GM19397 (cell line): Measurements from ENCODE around the gene TPD52L1.

Experiments used
- ATAC-seq: cut with Tn5 transposase; IDR thresholded peaks from one replicate; pipeline ENCODE4 v1.9.1; 2021; ENCODE audit warnings: mild to moderate bottlenecking, moderate library complexity; ENCODE audit not compliant: unreplicated experiment

TPD52L1 gene

GRCh38 chr6:125207956-125208355 is 54.4 kb downstream of the TPD52L1 start:
- no peak for ATAC-seq

- no peak for ATAC-seq
Measured at GRCh38 chr6:125208625-125209249, 55.2 kb downstream of the TPD52L1 start.

GRCh38 chr6:125210667-125211066 is 57.1 kb downstream of the TPD52L1 start:
- ATAC-seq, result no peak

DNA sequence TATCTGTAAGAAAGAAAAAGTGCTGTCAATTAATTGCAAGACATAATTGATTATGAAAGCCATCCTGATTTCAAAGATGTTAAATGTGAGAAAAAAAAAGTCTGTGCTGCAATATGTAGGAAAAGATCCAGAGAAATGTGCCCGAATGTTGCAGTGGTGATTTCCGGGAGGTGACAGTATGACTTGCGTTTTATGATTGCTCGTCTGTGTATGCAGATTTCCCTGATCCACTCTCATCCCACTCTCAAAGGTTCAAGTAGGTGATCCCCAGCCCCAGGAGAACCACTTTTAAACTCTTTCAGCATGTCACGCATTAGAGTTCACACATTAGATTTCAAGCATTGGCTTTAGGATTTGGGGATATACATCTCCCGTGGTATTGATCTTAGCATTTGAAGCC is 57.8 kb downstream of the TPD52L1 start:
- ATAC-seq, result no peak

GRCh38 chr6:125212377-125212776 is 58.8 kb downstream of the TPD52L1 start:
- ATAC-seq, result no peak

DNA sequence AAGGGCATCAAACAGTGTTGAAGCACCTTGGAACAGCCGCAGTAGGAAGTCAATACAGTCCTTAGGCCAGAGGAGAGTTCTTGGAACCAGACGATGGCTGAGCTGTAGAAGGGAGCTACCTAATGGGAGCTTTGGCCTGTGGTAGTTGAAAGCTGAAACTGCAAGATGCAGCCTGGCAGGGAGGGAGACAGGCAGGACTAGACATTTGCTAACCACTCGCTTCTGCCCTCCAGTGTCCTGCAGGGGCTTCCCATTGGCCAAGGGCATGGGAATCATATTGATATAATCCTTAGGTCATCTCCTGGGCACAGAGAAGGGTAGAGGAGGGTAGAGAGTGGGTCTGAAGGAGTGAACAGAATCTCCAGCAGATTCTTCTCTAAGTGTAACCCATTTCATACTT is 60.4 kb downstream of the TPD52L1 start:
- no peak for ATAC-seq

- ATAC-seq, result no peak
Measured at GRCh38 chr6:125215252-125215819, 61.8 kb downstream of the TPD52L1 start.

GRCh38 chr6:125216015-125216414 is 62.4 kb downstream of the TPD52L1 start:
- ATAC-seq, result no peak

GRCh38 chr6:125217369-125217768 is 63.8 kb downstream of the TPD52L1 start:
- ATAC-seq, result no peak

DNA sequence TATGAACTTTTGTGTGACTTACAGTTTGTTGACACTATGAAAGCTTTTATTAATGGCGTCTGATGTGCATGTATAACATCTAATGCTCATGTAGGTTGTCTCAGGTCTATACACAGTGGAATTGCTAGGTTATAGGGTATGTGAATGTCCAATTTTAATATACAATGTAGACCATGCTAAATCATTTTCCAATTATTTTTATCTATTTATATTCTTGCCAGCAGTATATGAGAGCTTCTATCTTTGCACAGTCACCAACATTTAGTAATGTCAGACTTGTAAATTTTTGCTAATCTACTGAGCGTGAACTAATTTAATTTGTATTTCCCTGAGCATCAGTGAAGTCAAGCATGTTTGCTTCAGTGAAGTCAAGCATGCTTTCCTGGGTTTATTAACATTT is 64.4 kb downstream of the TPD52L1 start:
- ATAC-seq, result no peak

- ATAC-seq, result no peak
Measured at GRCh38 chr6:125219361-125219895, 65.9 kb downstream of the TPD52L1 start.

DNA sequence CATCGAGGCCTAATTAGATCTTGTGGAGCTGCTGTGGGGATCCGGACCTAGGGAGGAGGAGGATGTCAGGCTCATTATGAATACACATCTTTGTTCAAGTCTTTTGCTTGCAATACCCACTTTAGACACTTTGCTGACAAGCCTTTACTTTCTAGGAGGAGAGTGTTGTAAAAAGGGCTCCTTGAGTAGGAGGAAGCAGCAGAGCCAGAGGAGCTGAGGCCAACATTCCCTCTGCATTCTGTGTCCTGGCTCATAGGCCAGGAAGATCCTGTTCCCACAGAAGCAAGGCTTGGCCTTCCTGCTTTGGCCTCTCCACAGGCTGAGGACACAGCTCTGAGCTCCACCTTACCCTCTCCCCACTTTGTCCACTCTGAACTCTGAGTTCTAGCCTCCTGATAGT is 67.1 kb downstream of the TPD52L1 start:
- no peak for ATAC-seq

GRCh38 chr6:125222531-125223455 is 69.2 kb downstream of the TPD52L1 start:
- ATAC-seq, result no peak

GRCh38 chr6:125224231-125224861 is 70.8 kb downstream of the TPD52L1 start:
- no peak for ATAC-seq

DNA sequence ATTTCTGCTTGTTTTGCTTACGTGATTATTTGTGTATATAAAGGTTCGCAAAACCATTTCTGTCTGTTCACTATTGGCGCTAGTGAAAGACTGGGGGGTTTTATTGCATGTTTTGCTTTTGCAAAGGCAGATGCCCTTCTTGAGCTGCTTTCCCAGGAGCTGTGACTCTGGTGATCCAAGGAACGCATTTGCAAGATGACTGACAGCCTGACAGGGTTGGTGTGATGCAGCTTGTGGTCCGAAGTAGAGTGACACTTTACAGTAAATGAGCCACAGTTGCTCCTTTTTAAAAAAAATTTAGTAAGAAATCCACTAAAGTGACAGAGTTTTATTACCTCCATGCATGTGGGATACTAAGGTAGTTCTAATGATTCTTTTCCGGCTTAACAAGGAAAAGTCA is 73.7 kb downstream of the TPD52L1 start:
- ATAC-seq, result no peak

GRCh38 chr6:125228981-125229479 is 75.5 kb downstream of the TPD52L1 start:
- no peak for ATAC-seq

GRCh38 chr6:125230674-125231073 is 77.1 kb downstream of the TPD52L1 start:
- ATAC-seq, result no peak

DNA sequence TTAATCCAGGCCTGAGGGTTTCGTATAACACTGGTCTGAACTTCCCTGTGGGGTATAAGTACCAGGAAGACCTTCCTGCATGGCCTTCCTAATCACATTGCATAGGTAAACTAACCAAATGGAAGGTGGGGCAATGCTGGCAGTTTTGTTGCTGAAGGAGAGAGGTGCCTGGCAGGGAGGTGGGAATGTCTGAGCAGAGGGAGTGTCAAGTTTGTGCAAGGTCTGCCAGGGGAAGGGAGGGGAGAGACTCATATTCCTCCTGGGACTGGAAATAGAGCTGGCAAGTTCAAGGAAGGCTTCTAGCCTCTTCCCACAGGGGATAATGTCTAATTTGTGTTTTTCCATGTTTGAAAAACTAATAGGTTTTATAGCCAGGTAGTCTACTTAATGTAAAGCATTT is 77.6 kb downstream of the TPD52L1 start:
- no peak for ATAC-seq

DNA sequence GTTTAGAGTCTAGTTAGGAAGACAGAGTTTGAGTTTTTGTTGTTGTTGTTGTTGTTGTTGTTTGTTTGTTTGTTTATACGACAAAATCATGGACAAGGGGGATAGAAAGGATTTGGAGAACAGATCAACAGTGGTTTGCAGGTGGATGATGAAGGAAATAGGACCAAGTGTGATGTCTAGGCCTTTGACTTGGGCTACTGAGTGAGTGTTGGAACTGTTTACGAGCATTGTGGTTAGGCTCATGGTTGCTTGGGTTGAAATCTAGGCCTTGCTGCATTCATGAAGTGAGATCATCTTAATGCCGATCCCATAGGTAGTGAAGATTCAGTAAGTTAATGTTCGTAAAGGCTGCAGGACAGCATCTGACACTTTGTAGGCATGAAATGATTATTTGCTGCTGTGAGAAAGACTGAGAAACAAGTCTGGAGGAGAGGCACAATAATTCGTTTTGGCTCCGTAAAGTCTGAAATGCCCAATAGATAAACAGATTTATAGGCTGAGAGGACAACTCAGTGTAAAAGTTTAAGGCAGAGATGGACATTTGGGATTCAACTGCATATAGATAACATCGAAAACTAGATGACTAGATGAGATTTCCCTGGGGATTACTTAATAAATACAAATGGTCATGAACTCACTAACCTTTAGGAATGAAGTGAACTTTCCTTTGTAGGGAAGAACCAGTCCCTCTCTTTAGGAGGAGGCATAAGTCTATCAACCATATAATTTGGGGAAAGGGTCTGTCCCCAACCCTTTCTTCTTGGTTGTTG is 78.2 kb downstream of the TPD52L1 start:
- ATAC-seq, result no peak

- no peak for ATAC-seq
Measured at GRCh38 chr6:125232466-125232865, 78.9 kb downstream of the TPD52L1 start.
